Smooth muscle cell (in vitro differentiated cells): Measurements from ENCODE around the gene GIGYF2. TPM values are rescaled to one million over a fixed set of nuclear protein-coding genes. Genes with fewer than 3 reads are reported as not detected.

Source experiments
- DNase-seq: peaks from one replicate; lab custom pipeline; 2025; ENCODE audit not compliant: unreplicated experiment; lab: John Stamatoyannopoulos, UW
- H2AFZ ChIP-seq: fragments of 200-600 bp; sonication (generic); 2 replicates; pipeline ENCODE4 v1.6.0; 2016; ENCODE audit warnings: antibody characterized with exemption, low read depth, mild to moderate bottlenecking
- H3F3A ChIP-seq: fragments of 200-600 bp; sonication (generic); 2 replicates; pipeline ENCODE4 v1.6.0; 2017; ENCODE audit warnings: antibody characterized with exemption, low read depth
- H3K27ac ChIP-seq: fragments of 200-600 bp; sonication (generic); 2 replicates; pipeline ENCODE4 v1.5.1; 2016; ENCODE audit warnings: low read depth, mild to moderate bottlenecking
- H3K27me3 ChIP-seq: fragments of 200-600 bp; sonication (generic); 2 replicates; pipeline ENCODE4 v1.6.1; 2016; ENCODE audit warnings: low read depth, mild to moderate bottlenecking
- H3K36me3 ChIP-seq: fragments of 200-600 bp; sonication (generic); 2 replicates; pipeline ENCODE4 v1.5.1; 2016; ENCODE audit warnings: low read depth
- H3K4me1 ChIP-seq: fragments of 200-600 bp; sonication (generic); 2 replicates; pipeline ENCODE4 v1.5.1; 2016; ENCODE audit warnings: low read depth
- H3K4me2 ChIP-seq: fragments of 200-600 bp; sonication (generic); 2 replicates; pipeline ENCODE4 v1.6.0; 2016; ENCODE audit warnings: mild to moderate bottlenecking
- H3K4me3 ChIP-seq: fragments of 200-600 bp; sonication (generic); 2 replicates; pipeline ENCODE4 v1.5.1; 2016; ENCODE audit warnings: mild to moderate bottlenecking
- H3K79me2 ChIP-seq: fragments of 200-600 bp; sonication (generic); 2 replicates; pipeline ENCODE4 v1.6.0; 2016; ENCODE audit warnings: low read depth, mild to moderate bottlenecking
- H3K9ac ChIP-seq: fragments of 200-600 bp; sonication (generic); 2 replicates; pipeline ENCODE4 v1.6.0; 2016; ENCODE audit warnings: low read depth
- H3K9me3 ChIP-seq: fragments of 200-600 bp; sonication (generic); replicated peaks from 2 replicates; pipeline ENCODE4 v1.5.1; 2016; ENCODE audit warnings: low read depth
- H4K20me1 ChIP-seq: fragments of 200-600 bp; sonication (generic); 2 replicates; pipeline ENCODE4 v1.6.0; 2016; ENCODE audit warnings: low read depth
- CTCF ChIP-seq: fragments of 200-600 bp; sonication (generic); IDR thresholded peaks from 2 replicates; pipeline ENCODE4 v1.5.1; 2017; ENCODE audit warnings: borderline replicate concordance, mild to moderate bottlenecking, antibody characterized with exemption; ENCODE audit not compliant: insufficient read depth, poor library complexity, severe bottlenecking
- WGBS: methylation state at CpG from one replicate; pipeline ENCODE4 v1.1.7; 2016; ENCODE audit warnings: low lambda C conversion rate; 5-methylcytosine and 5-hydroxymethylcytosine counted together
- polyA plus RNA-seq: library from polyadenylated mRNA; unstranded; fragments of >200 nt; fragmentation: Nextera tagmentation; extraction: Ambion mirVana; gene quantifications from 2 replicates; pipeline ENCODE4 v1.2.1, GENCODE V29; 2016
- total RNA-seq: library from RNA; depleted of rRNA; stranded (reverse); fragments of >200 nt; gene quantifications from 2 replicates; pipeline ENCODE4 v1.2.3, GENCODE V29; 2014

Gene GIGYF2
- total and polyA plus RNA-seq, 2 experiments from 2014 or later, result 16.2 to 57.6 TPM

GRCh38 chr2:232667989-232668583 lies 29.0 kb upstream of the GIGYF2 start:
- Histone ChIP-seq H3F3A (no peaks in the 10 kb centered on the region), H3K4me3 (no peak overlapping the region), H3K36me3 (no peaks in the 10 kb centered on the region), H2AFZ (no peak overlapping the region), H3K9me3 (no peaks in the 10 kb centered on the region), H3K4me1 (no peaks in the 10 kb centered on the region), H3K27me3 (no peaks in the 10 kb centered on the region), H3K9ac (no peak overlapping the region), H3K79me2 (no peaks in the 10 kb centered on the region), H3K27ac (no peak overlapping the region), H4K20me1 (no peaks in the 10 kb centered on the region), H3K4me2 (no peak overlapping the region)
- 88% methylated on average over 10 of the region's 10 CpGs for WGBS
- DNase-seq, result no peak
- TF ChIP-seq CTCF, result no peak

GRCh38 chr2:232668805-232669444 lies 28.2 kb upstream of the GIGYF2 start:
- Histone ChIP-seq H4K20me1 (no peaks in the 10 kb centered on the region), H3K4me1 (no peaks in the 10 kb centered on the region), H3K79me2 (no peaks in the 10 kb centered on the region), H3K4me2 (no peak overlapping the region), H2AFZ (no peak overlapping the region), H3K27ac (no peak overlapping the region), H3K9me3 (no peaks in the 10 kb centered on the region), H3F3A (no peaks in the 10 kb centered on the region), H3K4me3 (no peak overlapping the region), H3K9ac (no peak overlapping the region), H3K27me3 (no peaks in the 10 kb centered on the region), H3K36me3 (no peaks in the 10 kb centered on the region)
- peak; percentile 14 for TF ChIP-seq CTCF
- WGBS, result 82% methylated on average over 17 of the region's 17 CpGs
- no peak for DNase-seq

- 95% methylated on average over 1 of the region's 1 CpG for WGBS
- no peak overlapping the region for H2AFZ ChIP-seq
Measured at GRCh38 chr2:232672588-232672987, 24.5 kb upstream of the GIGYF2 start.

More at GRCh38 chr2:232672588-232672987, 24.5 kb upstream of the GIGYF2 start:
- Histone ChIP-seq H3K27ac (no peak overlapping the region), H3K9ac (no peak overlapping the region), H3K4me1 (no peaks in the 10 kb centered on the region), H4K20me1 (no peaks in the 10 kb centered on the region), H3K4me2 (no peak overlapping the region), H3K4me3 (no peak overlapping the region), H3F3A (no peaks in the 10 kb centered on the region), H3K9me3 (no peaks in the 10 kb centered on the region), H3K79me2 (no peaks in the 10 kb centered on the region), H3K27me3 (no peaks in the 10 kb centered on the region), H3K36me3 (no peaks in the 10 kb centered on the region)
- no peak for DNase-seq
- TF ChIP-seq CTCF, result no peak
